Stromal cell of bone marrow (primary cell): ENCODE data around the gene SULT1A1.
"Not testable (repeated sequence)": the region's sequence is repeated elsewhere in the genome, so short reads cannot be mapped to it uniquely, and the experiment has no call there.

Experiments
- DNase-seq: peaks from one replicate; pipeline ENCODE4 v3.0.0-alpha.2; 2012; ENCODE audit warnings: low read depth

Gene SULT1A1

DNA sequence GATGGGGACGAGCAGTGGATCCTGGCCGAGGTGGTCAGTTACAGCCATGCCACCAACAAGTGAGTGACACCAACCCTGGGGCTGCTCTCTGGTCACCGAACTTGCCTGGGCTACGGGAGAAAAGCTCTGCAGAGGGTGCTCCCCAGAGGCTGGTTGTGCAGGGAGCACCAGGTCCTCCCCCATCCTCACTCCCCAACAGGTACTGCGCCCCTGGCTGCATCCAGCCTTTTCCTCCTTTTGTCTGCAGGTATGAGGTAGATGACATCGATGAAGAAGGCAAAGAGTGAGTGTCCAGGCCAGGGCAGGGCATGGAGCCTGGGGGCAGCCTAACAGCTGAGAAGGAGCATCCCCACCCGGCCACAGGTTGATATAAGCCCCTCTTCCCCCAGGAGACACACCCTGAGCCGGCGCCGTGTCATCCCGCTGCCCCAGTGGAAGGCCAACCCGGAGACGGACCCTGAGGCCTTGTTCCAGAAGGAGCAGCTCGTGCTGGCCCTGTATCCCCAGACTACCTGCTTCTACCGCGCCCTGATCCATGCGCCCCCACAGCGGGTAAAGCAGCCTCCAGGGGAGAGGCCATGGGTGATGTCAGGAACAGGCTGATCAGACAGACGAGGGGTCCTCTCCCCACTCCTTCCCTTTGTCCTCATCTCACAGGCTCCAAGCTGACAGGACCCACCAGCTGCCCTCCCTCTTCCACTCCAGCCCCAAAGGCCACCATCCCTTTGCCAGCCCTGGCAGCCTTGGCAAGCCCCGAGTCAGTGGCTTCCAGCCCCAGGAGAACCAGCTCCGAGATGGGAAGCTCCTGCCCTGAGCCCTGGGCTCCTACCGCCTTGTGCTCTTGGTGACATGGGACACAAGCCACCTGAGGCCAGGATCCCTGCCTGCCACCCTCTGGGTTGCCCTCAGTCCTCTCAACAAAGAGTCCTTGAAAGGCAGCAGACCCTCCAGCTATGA lies 19.2 kb downstream of the SULT1A1 start:
- no peak for DNase-seq

GRCh38 chr16:28589930-28590329 lies 19.9 kb downstream of the SULT1A1 start:
- no peak for DNase-seq

DNA sequence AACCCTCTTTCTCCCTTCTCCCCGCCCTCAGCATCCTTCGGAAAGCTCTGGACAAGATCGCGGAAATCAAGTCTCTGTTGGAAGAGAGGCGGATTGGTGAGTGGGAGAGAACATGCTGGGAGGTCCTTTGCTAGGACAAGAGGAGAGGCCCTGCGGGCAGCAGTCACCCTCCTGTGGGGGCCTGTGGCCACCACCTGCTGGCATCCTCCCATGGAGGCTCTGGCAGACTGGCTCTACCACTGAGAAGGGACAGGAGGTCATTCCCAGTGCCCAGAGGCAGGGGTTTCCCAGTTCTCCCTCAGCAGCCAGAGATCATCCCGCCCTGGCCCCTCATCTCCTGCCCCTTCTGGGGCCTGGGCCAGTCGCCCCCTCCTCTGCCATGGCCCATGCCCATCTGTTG lies 20.8 kb downstream of the SULT1A1 start:
- no peak for DNase-seq

DNA sequence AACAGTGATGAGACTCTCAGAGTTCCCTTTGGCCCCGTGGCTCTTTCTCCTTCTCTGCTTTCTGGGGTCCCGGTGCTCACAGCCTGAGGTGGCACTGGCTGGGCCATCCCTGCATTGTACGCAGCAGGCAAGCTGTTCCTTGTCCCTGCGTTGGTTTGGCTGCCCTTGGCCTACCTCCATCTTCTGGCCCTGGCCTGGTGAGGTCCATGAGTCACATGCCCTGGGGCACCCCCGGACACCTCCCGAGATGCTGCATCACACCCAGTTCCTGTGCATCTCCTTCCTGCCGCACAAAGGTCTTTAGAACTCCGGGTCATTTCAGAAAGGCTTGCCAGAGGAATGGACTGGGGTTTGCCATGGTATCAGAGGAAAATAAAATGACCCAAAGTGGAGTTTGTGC lies 22.5 kb downstream of the SULT1A1 start:
- no peak for DNase-seq

DNA sequence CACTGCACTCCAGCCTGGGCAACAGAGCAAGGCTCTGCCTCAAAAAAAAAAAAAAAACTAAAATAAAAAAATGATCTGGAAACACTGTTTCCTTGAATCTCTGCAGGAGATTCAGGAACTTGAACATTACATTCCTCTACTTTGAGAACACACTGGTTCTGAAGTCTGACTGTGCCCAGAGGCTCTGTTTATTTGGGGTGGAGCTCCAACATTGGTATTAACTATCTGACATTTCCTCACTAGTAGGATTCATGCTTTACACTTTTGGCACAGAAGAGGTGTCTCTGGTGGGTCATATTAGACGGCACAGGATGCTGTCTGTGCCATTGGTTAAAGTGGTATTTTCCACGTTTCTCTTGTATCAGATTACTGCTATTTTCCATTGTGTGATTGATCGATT lies 23.4 kb downstream of the SULT1A1 start:
- no peak for DNase-seq

- DNase-seq = no peak
Observed at GRCh38 chr16:28585674-28586073, 24.2 kb downstream of the SULT1A1 start.

- no peak for DNase-seq
Observed at GRCh38 chr16:28580726-28581315, 29.0 kb downstream of the SULT1A1 start.

DNA sequence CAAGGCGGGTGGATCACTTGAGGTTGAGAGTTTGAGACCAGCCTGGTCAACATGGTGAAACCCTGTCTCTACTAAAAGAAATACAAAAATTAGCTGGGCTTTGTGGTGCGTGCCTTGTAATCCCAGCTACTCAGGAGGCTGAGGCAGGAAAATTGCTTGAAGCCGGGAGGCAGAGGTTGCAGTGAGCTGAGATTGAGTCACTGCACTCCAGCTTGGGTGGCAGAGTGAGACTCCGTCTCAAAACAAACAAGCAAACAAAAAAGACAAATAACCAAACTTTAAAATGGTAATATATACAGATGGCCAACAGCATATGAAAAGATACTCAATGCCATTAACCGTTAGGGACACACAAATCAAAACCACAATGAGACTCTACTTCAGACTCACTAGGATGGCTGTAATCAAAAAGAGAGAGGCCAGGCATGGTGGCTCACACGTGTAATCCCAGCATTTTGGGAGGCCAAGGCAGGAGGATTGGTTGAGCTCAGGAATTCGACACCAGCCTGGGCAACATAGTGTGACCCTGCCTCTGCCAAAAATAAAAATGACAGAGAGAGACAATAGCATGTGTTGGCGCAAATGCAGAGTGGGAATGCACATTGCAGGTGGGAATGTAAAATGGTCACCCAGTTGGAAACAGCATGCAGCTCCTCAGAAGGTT lies 34.3 kb downstream of the SULT1A1 start:
- DNase-seq = no peak

- no peak for DNase-seq
Observed at GRCh38 chr16:28574925-28575324, 34.9 kb downstream of the SULT1A1 start.

DNA sequence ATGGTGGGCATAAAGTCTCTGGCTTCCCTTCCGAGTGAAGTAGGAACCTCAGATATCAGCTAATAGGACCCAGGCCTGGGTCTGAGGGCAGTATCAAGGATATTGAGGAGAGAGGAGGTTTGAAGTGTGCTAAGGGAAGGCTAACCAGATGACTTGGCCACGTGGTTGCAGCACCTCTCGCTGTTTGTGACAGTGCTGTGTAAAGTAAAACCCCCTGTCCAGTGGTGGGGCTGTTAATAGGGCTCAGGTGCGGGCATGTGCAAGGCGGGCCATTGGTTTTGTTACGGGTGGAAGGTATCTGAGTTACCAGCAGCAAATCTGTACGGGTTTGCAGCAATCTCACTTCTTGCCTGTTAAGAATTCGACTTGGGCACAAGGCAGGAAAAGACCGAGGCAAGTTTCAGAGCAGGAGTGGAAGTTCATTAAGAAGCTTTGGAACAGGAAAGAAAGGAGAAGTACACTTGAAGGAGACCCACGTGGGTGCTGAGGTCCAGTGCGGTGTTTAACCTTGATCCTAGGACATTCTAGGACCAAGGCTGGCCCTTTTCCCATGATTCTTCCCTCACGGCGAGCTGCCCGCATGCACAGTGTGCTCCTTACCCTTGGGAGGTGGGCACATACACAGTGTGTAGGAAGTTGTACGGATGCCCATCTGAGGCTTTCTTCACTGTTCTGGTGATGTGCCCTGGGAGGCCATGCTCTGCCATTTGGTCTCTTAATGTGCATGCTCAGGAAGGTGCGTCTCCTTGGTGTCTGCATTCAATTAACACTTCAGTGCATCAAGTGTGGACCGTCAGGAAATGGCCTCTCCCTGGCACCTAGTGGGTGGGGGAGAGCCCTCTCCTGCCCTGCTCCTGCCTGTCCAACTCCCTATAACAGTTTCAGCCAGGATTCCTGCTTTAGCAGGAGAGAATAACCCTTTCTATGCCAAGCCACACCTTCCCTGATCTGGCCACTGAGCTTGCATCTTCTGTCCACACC lies 35.8 kb downstream of the SULT1A1 start:
- no peak for DNase-seq

GRCh38 chr16:28572696-28573510 lies 36.9 kb downstream of the SULT1A1 start:
- DNase-seq = no peak

- no peak for DNase-seq
Observed at GRCh38 chr16:28569968-28570752, 39.7 kb downstream of the SULT1A1 start.

DNA sequence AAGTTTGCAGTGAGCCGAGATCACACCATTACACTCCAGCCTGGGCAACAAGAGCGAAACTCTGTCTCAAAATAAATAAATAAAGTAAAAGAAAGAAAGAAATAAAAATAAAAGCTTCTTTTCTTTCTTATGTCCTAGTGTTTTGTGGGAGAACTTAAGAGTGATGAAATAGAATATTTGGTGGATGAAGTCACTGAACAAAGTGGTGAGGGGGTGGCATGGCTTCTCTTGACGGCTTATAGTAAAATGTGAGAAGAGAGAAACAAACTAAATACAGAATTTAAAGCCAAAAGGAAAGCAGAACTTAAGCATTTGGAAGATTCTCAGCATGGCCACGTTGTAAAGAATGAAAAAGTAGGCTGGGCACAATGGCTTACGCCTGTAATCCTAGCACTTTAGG lies 40.8 kb downstream of the SULT1A1 start:
- DNase-seq = no peak

GRCh38 chr16:28567292-28567691 lies 42.6 kb downstream of the SULT1A1 start:
- DNase-seq = no peak

DNA sequence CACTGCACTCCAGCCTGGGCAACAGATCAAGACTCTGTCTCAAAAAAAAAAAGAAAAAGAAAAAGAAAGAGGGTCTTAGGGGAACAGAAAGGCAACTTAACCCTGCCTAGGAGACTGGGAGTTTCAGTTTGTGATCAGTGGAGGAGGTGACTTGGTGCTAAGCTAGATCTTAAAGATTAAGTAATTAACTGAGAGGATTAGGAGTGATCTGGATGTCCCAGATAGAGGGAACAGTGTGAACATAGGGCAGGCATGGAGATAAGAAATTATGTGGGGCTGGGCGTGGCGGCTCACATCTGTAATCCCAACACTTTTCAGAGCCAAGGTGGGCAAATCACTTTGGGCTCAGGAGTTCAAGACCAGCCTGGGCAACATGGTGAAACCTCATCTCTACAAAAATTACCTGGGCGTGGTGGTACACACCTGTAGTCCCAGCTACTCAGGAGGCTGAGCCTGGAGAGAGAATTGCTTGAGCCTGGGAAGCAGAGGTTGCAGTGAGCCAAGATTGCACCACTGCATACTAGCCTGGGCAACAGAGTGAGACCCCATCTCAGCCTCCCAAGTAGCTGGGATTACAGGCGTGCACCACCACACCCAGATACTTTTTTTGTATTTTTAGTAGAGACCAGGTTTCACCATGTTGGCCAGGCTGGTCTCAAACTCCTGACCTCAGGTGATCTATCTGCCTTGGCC lies 43.5 kb downstream of the SULT1A1 start:
- DNase-seq = not testable (repeated sequence)

GRCh38 chr16:28563218-28563617 lies 46.6 kb downstream of the SULT1A1 start:
- DNase-seq = no peak

DNA sequence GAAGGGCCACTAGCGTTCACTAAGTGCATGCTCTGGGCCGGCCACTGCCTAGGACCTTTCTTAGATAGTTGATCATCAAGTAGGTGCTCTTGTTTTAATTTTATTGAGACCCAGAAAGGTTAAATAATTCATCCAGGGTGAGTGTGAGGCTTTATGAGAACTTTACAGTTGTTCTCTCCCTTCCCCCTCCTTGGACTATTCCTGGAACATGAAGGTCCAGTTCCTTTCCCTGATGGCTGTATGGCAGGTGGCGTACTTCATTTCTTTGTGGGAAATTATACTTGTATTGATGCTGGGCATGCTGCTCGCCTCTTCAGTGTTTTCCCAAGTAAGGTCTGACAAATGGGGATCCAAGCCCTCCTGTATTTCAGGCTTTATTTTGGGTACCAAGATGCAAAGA lies 47.6 kb downstream of the SULT1A1 start:
- DNase-seq = no peak

- no peak for DNase-seq
Observed at GRCh38 chr16:28561557-28562187, 48.2 kb downstream of the SULT1A1 start.

DNA sequence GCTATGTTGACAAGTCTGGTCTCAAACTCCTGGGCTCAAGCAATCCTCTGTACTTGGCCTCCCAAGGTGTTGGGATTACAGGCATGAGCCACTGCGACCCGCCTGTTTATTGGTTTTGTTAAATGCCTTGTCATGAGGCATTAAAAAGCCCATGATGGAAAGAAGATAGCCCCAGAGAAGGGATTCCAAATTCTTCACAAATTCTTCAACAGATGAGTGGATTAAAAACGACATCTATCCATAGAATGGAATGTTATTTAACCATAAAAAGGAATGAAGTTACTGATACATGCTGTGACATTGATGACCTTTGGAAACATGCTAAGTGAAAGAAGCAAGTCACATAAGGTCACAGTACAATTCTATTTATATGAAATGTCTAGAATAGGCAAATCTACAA lies 51.4 kb downstream of the SULT1A1 start:
- DNase-seq = no peak
